ENCODE data around the gene IL15RA. TPM values are rescaled to one million over a fixed set of nuclear protein-coding genes. Genes with fewer than 3 reads are reported as not detected.
"Not testable (repeated sequence)": the region's sequence is repeated elsewhere in the genome, so short reads cannot be mapped to it uniquely, and the experiment has no call there.

IL15RA gene
- total RNA-seq, 1 experiment from 2014 or later, result 15.5 TPM

GRCh38 chr10:5910323-5911100 is 66.8 kb downstream of the IL15RA start:
- H3K4me1 ChIP-seq (replicated peaks; ENCODE audit: insufficient read depth), result no peaks in the 10 kb centered on the region
- H3K36me3 ChIP-seq (ENCODE audit: low read depth), result no peaks in the 10 kb centered on the region
- no peak for DNase-seq
- H3F3A ChIP-seq (ENCODE audit: insufficient read depth, low read depth), result no peaks in the 10 kb centered on the region
- H3K4me3 ChIP-seq, result no peak overlapping the region
- no peak overlapping the region for H2AFZ ChIP-seq
- no peaks in the 10 kb centered on the region for H3K79me2 ChIP-seq (ENCODE audit: low read depth)
- POLR2A ChIA-PET (ENCODE audit: unreplicated experiment), result no interaction called here
- intact Hi-C loops (cut with micrococcal nuclease; ENCODE audit: unreplicated experiment), result no loop called here
- H3K27me3 ChIP-seq (ENCODE audit: insufficient read depth, low read depth), result no peaks in the 10 kb centered on the region
- BruUV-seq (replicated peaks), result no TSS peak
- TF ChIP-seq CTCF (conservative IDR thresholded peaks at IDR 0.05) (no peak), EZH2 (IDR thresholded peaks at IDR 0.05; ENCODE audit: low read depth) (no peak)
- H3K9me3 ChIP-seq (ENCODE audit: insufficient read depth, low read depth), result no peaks in the 10 kb centered on the region
- no peaks in the 10 kb centered on the region for H4K20me1 ChIP-seq (ENCODE audit: insufficient read depth)
- H3K9me2 ChIP-seq (ENCODE audit: insufficient read depth), result no peaks in the 10 kb centered on the region
- CTCF ChIA-PET, result no interaction called here
- H3K27ac ChIP-seq, result no peak overlapping the region
- H3K4me2 ChIP-seq, result no peak overlapping the region

- POLR2A ChIA-PET (ENCODE audit: unreplicated experiment), result interaction anchor here (0.8 kb wide), 1 partner anchor 9 kb away, joined by 19 read pairs; no protein-coding TSS in a partner anchor
- H3K9me3 ChIP-seq (ENCODE audit: insufficient read depth, low read depth); H3K4me1 ChIP-seq (replicated peaks; ENCODE audit: insufficient read depth); H3F3A ChIP-seq (ENCODE audit: insufficient read depth, low read depth); H2AFZ ChIP-seq; H3K36me3 ChIP-seq (ENCODE audit: low read depth); CTCF ChIA-PET; H3K27me3 ChIP-seq (ENCODE audit: insufficient read depth, low read depth); H3K4me3 ChIP-seq; H3K27ac ChIP-seq; DNase-seq; BruUV-seq (replicated peaks); H3K79me2 ChIP-seq (ENCODE audit: low read depth); H3K9me2 ChIP-seq (ENCODE audit: insufficient read depth); H4K20me1 ChIP-seq (ENCODE audit: insufficient read depth); H3K4me2 ChIP-seq; intact Hi-C loops (cut with micrococcal nuclease; ENCODE audit: unreplicated experiment): not testable (repeated sequence)
Observed at GRCh38 chr10:5908676-5909075, 68.7 kb downstream of the IL15RA start.

- ChIA-PET POLR2A (ENCODE audit: unreplicated experiment) (no interaction called here), CTCF (no interaction called here)
- no peaks in the 10 kb centered on the region for H3K79me2 ChIP-seq (ENCODE audit: low read depth)
- H3K9me3 ChIP-seq (ENCODE audit: insufficient read depth, low read depth), result no peaks in the 10 kb centered on the region
- no peaks in the 10 kb centered on the region for H4K20me1 ChIP-seq (ENCODE audit: insufficient read depth)
- no peak overlapping the region for H2AFZ ChIP-seq
- no peak overlapping the region for H3K27ac ChIP-seq
- DNase-seq, result no peak
- intact Hi-C loops (cut with micrococcal nuclease; ENCODE audit: unreplicated experiment), result no loop called here
- TF ChIP-seq EZH2 (IDR thresholded peaks at IDR 0.05; ENCODE audit: low read depth), result no peak
- TF ChIP-seq CTCF (conservative IDR thresholded peaks at IDR 0.05), result no peak
- H3K36me3 ChIP-seq (ENCODE audit: low read depth), result no peaks in the 10 kb centered on the region
- H3K4me1 ChIP-seq (replicated peaks; ENCODE audit: insufficient read depth), result no peaks in the 10 kb centered on the region
- BruUV-seq (replicated peaks), result no TSS peak
- H3K9me2 ChIP-seq (ENCODE audit: insufficient read depth), result no peaks in the 10 kb centered on the region
- no peaks in the 10 kb centered on the region for H3K27me3 ChIP-seq (ENCODE audit: insufficient read depth, low read depth)
- H3K4me3 ChIP-seq, result no peak overlapping the region
- H3K4me2 ChIP-seq, result no peak overlapping the region
- H3F3A ChIP-seq (ENCODE audit: insufficient read depth, low read depth), result no peaks in the 10 kb centered on the region
Observed at GRCh38 chr10:5906651-5907050, 70.7 kb downstream of the IL15RA start.
